GM12872 (cell line): ENCODE measurements around the gene KRT36.
A peak's percentile ranks its signal among the peaks of the same experiment; 100 is the strongest.

Experiments
- TF ChIP-seq, protein P1 (sequence below): IDR thresholded peaks from 3 replicates; pipeline ENCODE4 v1.5.1; 2011; ENCODE audit warnings: low read depth, mild to moderate bottlenecking, low read length, moderate library complexity; ENCODE audit not compliant: insufficient read depth

KRT36 gene

DNA sequence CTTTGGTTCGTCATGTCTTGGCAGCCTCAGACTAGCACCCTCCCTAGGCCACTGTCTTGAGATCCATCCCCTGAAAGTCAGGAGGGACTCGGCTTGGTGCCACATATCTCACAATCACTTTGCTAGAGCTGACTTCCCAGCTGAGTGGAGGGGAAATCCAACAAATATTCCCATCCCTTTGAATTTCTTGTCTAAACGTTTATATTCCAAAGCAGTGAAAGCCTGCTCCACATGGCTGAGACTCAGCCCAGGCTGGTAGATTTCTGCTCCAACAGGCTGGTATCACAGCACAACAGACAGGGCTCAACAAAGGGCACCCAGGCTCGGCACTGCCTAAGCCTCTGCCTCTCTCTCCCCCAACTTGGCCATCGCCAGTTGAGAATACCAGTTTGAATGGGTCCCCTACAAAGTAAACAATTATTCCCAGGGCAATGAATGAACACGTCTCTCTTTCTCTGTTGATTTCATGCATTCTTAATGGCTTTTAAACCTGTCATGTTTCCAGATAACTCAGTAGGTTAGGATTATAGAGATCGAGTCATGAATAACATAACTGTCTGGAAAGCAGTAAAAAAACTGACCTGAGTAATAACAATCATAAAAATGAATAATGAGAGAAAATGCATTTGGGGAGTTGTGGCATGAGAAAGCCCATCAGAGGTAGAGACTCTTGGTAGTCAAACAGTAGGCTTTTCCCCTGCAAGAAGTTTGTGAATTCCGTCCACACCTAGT, 14.7 kb upstream of the KRT36 start:
- TF ChIP-seq, protein P1, sequence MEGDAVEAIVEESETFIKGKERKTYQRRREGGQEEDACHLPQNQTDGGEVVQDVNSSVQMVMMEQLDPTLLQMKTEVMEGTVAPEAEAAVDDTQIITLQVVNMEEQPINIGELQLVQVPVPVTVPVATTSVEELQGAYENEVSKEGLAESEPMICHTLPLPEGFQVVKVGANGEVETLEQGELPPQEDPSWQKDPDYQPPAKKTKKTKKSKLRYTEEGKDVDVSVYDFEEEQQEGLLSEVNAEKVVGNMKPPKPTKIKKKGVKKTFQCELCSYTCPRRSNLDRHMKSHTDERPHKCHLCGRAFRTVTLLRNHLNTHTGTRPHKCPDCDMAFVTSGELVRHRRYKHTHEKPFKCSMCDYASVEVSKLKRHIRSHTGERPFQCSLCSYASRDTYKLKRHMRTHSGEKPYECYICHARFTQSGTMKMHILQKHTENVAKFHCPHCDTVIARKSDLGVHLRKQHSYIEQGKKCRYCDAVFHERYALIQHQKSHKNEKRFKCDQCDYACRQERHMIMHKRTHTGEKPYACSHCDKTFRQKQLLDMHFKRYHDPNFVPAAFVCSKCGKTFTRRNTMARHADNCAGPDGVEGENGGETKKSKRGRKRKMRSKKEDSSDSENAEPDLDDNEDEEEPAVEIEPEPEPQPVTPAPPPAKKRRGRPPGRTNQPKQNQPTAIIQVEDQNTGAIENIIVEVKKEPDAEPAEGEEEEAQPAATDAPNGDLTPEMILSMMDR, result no peak

DNA sequence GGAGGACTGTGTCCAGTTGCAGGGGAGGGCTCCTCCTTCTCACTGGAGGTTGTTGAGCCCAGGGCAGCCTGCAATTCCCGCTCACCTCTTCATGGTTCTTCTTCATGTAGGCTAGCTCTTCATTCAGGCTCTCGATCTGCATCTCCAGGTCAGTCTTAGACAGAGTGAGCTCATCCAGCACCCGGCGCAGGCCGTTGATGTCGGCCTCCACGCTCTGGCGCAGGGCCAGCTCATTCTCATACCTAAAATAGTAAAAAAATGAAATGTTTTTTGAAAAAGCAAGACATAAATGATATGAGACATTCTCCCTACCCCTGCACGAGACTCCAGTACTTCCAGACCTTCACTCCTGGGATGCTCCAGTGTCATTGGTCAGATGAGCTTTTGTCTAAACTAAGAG, 13.5 kb upstream of the KRT36 start:
- TF ChIP-seq, protein P1, result no peak

DNA sequence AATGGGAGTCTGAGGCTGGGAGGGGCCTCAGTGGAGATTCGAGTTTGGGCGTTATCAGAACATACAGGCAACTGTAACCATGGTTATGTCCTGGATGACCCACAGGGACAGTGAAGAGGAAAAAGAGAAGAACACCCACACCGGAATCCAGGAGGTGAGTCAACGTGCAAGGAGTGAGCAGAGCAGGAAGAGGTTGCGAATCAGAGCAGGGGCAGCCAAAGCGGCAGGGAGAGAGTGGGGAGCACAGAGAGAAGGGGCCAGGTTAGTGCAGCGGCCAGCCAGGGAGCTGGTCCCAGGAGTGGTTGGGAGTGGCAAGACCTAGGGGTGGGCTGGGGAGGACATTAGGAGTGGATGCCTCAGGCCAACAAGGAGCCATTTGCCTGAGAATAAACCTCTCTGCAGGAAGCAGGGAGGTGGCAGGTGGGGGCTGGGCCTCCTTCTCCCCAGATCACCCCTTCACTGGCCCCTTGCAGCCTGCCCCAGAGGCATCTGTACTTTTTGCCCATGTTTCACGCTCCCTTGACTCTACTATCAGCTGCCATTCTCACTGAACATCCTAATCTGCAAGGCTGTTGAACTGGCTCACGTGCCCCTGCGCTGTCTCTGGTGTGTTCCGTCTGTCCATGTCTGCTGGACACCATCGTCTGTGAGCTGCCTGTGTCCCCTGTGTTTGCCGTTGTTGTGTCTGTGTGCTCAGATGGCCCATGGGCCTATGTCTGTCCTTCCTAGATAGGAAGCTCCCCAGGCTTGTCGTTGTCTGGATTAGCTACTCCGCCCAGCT, 10.6 kb upstream of the KRT36 start:
- TF ChIP-seq, protein P1, result no peak

DNA sequence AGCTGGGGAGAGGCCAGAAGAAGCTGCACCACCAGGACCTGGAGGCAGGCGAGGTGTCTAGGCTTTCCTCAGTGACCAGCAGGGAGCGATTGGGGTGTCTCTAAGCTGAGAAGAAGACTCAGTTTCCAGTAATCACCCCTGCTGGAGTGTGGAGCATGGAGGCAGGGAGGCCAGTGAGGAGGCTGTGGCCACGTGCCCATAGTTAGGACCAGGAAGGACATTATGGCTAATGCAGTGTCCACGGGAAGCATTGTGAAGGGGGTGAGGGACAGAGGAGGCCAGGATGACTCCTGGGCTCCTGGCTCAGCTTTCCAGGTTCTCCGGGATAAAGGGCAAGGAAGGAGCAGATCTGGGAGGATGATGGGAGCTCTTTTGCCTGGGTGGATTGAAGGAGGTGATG, 10.0 kb upstream of the KRT36 start:
- TF ChIP-seq, protein P1, result no peak

DNA sequence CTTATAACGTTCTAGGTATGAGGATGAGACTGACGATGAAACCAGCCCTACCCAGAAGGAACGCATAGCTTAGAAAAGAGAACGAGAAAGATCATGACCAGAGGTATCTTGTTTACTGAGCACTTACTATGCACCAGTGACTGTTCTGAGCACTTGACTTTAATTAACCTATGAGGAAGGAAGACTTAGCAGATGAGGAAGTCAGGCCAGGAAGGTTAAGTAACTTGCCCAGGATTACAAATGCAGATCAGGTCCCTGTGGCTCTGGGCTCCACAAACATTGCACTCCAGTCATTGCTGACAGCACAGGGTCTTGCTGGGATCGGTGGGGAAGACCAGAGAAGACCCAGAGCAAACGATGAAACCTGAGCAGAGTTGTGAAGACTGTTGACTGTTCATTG, 8.6 kb upstream of the KRT36 start:
- TF ChIP-seq, protein P1, result no peak

DNA sequence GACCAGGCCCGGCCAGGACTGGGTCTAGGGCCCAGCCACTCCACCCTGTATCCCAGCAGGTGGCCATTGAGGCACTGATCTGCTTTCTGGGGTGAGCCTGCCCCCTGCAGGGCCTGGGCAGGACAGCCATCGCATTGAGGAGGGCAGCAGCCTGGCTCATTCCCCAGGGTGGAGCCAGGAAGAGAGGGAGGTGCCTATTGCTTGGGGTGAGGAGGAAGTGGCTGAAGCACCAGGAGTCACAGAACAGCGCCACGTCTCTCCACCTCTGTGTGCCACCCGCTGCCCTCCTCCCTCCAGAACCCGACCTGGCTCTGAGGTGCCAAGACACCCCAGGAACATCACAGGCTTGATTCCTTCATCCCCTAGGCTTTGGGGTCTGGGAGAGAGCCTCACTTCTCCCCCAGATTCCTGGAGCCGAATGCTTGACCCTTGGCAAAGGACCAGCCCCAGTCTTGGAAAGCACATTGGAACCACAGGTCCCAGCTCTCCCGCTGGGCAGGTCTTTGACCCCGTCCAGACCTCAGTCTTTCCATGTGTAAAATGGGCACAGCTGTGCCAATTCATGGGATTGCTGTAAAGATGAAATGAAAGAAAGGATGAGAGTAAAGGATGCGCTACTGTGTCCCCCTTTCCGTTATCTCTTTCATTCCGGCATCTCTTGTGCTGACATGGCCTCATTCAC, 7.2 kb upstream of the KRT36 start:
- TF ChIP-seq, protein P1, result peak; percentile 79

DNA sequence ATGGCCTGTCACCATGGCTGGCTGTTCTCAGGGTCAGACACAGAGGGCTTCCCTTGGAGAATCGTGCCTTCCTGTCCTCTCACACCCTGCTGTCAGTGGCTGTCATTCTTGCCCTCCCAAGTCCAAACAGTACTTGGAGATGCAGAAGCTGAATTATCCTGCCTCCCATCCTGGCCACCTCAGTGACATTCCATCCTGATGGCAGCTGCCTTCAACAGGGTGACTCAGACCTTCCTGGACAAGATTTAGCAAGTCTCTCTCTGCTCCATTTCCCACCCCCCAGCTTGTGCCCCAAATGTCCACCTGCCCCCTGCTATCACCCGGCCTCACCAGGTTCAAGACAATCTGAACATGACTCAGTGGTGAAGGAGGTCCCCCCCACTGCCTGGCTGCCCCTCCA, 4.8 kb upstream of the KRT36 start:
- TF ChIP-seq, protein P1, result no peak
